Hepatocyte (in vitro differentiated cells): ENCODE measurements around the gene ZNF407.

Source experiments
- EZH2 ChIP-seq: fragments of 200-600 bp; sonication (generic); IDR thresholded peaks from 2 replicates; pipeline ENCODE4 v1.6.1; 2016; ENCODE audit warnings: antibody characterized with exemption, mild to moderate bottlenecking, borderline replicate concordance
- TF ChIP-seq, protein P1 (sequence below): fragments of 200-600 bp; sonication (generic); IDR thresholded peaks from 2 replicates; pipeline ENCODE4 v1.5.1; 2016; ENCODE audit warnings: antibody characterized with exemption, mild to moderate bottlenecking; ENCODE audit not compliant: poor library complexity

DNA sequence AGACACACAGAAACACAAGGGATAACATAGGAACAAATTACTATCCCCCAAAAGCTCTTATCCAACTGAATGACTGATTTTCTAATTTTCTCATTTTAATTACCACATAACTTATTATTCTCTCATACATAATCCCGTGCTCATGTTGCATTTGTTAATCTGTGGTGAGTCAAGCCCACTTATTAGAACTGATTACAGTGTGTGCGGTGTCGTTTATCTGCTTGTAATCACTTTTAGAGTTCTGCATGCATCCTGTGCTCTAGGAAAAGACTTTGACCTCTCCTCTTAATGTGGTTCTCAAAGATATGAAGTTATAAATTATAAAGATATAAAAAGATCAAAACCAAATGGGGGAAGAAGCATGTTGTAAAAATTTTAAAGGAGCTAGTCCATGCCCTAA lies 33.7 kb upstream of the ZNF407 start:
- TF ChIP-seq, protein P1, sequence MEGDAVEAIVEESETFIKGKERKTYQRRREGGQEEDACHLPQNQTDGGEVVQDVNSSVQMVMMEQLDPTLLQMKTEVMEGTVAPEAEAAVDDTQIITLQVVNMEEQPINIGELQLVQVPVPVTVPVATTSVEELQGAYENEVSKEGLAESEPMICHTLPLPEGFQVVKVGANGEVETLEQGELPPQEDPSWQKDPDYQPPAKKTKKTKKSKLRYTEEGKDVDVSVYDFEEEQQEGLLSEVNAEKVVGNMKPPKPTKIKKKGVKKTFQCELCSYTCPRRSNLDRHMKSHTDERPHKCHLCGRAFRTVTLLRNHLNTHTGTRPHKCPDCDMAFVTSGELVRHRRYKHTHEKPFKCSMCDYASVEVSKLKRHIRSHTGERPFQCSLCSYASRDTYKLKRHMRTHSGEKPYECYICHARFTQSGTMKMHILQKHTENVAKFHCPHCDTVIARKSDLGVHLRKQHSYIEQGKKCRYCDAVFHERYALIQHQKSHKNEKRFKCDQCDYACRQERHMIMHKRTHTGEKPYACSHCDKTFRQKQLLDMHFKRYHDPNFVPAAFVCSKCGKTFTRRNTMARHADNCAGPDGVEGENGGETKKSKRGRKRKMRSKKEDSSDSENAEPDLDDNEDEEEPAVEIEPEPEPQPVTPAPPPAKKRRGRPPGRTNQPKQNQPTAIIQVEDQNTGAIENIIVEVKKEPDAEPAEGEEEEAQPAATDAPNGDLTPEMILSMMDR, result no peak
- no peak for TF ChIP-seq EZH2
